ENCODE results near the gene DOCK3.

DNA sequence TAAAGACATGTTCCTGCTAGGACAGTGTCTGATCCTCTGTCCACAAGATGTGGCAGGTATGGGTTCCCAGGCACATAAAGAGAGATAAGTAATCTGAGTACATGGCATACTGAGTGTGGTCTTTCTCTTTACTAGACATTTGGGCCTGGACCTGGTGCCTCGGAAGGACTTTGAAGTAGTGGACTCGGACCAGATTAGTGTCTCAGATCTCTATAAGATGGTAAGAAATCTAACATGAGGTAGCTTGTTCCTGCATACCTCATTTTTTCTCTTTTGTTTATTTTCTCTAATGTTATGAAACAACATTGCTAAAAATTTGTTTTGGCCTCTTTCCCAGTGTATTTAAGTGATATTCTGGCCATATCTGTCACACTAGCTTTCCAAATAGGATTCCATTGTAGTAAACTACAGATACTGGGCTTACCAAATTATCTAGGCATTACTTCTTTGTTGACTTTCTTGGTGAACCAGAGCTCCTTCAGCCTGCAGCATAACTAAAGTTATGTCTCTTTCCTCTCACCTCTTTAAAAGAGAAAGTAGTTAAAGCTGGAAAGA is 400.6 kb downstream of the DOCK3 start:
- no peak for TF ChIP-seq POLR2AphosphoS5 (IDR thresholded peaks at IDR 0.05)
- TF ChIP-seq, protein P1, sequence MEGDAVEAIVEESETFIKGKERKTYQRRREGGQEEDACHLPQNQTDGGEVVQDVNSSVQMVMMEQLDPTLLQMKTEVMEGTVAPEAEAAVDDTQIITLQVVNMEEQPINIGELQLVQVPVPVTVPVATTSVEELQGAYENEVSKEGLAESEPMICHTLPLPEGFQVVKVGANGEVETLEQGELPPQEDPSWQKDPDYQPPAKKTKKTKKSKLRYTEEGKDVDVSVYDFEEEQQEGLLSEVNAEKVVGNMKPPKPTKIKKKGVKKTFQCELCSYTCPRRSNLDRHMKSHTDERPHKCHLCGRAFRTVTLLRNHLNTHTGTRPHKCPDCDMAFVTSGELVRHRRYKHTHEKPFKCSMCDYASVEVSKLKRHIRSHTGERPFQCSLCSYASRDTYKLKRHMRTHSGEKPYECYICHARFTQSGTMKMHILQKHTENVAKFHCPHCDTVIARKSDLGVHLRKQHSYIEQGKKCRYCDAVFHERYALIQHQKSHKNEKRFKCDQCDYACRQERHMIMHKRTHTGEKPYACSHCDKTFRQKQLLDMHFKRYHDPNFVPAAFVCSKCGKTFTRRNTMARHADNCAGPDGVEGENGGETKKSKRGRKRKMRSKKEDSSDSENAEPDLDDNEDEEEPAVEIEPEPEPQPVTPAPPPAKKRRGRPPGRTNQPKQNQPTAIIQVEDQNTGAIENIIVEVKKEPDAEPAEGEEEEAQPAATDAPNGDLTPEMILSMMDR (IDR thresholded peaks at IDR 0.05): no peak
